Stimulated activated CD8-positive, alpha-beta memory T cell treated with anti-CD3 and anti-CD28 coated beads, Interleukin-2, amount 100 ng/mL, for 1 hour (primary cell): ENCODE results near the gene RFWD3.
A peak's percentile ranks its signal among the peaks of the same experiment; 100 is the strongest.
"Not testable (repeated sequence)": the region's sequence is repeated elsewhere in the genome, so short reads cannot be mapped to it uniquely, and the experiment has no call there.

Experiments used
- DNase-seq, 2 donors: peaks; one replicate each; pipeline ENCODE4 v3.0.0-alpha.2; 2020; ENCODE audit warnings: low read depth in 2 of 2

The RFWD3 gene, protein sequence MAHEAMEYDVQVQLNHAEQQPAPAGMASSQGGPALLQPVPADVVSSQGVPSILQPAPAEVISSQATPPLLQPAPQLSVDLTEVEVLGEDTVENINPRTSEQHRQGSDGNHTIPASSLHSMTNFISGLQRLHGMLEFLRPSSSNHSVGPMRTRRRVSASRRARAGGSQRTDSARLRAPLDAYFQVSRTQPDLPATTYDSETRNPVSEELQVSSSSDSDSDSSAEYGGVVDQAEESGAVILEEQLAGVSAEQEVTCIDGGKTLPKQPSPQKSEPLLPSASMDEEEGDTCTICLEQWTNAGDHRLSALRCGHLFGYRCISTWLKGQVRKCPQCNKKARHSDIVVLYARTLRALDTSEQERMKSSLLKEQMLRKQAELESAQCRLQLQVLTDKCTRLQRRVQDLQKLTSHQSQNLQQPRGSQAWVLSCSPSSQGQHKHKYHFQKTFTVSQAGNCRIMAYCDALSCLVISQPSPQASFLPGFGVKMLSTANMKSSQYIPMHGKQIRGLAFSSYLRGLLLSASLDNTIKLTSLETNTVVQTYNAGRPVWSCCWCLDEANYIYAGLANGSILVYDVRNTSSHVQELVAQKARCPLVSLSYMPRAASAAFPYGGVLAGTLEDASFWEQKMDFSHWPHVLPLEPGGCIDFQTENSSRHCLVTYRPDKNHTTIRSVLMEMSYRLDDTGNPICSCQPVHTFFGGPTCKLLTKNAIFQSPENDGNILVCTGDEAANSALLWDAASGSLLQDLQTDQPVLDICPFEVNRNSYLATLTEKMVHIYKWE

GRCh38 chr16:74666425-74667254 is at the start of gene RFWD3:
Gene RFWD3, minus strand, starts transcription at chr16:74666877. Its CDS starts 5,428 bp downstream, at chr16:74661449.
- peak; percentile 88 to 92 for DNase-seq

GRCh38 chr16:74716355-74716754 is 49.7 kb upstream of the RFWD3 start:
- no peak for DNase-seq

DNA sequence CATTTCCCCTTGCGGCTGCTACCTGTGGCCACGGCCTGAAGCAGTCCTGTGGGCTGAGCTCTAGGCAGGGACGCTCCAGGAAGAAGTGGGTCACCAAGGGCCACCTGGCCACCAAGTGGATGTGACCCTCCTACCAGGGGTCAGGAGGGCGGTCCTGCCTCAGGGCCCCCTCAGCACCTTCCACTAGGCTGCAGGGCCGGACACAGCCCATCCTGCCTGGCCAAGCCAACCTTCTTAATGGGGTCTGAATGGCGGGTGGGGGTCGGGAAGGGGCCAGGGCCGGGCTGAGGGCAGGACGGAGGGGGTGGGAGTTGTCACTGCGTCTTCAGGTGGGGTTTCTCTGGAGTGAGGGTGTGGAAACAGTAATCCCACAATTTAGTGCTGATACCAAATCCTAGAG is 47.2 kb upstream of the RFWD3 start:
- no peak for DNase-seq

GRCh38 chr16:74713325-74713724 is 46.6 kb upstream of the RFWD3 start:
- no peak for DNase-seq

GRCh38 chr16:74711938-74712337 is 45.3 kb upstream of the RFWD3 start:
- no peak for DNase-seq

DNA sequence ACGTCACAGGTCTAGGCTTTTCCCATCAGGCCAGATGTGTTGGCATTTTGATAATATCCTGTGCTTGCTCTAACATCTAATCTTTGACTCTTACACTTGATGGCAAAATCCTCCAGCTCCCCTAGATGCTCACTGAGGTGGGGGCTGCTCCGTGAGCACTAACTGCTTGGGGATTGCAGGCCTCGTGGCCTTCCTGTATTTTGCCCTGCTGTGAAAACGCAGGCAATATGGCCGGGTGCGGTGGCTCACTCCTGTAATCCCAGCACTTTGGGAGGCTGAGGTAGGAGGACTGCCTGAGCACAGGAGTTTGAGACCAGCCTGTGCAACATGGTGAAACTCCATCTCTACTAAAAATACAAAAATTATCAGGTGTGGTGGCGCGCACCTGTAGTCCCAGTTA is 43.7 kb upstream of the RFWD3 start:
- no peak for DNase-seq

DNA sequence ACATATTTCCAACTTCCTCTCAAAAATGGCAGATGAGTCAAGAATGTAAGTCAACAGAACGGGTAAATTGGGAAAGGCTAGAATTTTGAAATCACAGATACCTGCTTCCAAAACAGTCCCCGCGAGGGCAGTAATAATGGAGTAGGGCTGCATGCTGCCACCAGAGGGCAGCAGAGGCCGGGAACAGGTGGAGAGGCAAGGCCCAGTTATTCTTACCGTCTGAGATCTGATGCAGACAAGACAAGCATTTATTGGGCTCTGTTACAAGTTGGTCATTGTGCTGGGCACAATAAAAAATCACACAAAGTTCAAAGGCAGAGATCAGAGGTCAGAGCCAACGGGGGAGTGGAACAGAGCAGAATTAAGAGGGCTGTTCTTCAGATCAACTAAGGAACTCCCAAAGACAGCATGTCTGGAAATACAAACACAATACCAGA is 42.8 kb upstream of the RFWD3 start:
- peak; percentile 58 to 67 for DNase-seq

- peak; percentile 17 to 37 for DNase-seq
These were observed 34.0 kb upstream of the RFWD3 start, which contains the start of gene MLKL for GRCh38 chr16:74700438-74701225. Gene MLKL, minus strand, starts transcription at chr16:74700862. Its CDS starts 5,105 bp downstream, at chr16:74695757.

GRCh38 chr16:74700116-74700437 is 33.4 kb upstream of the RFWD3 start:
- DNase-seq, result peak in 1 of 2 donors; percentile 4

GRCh38 chr16:74699666-74700065 is 33.0 kb upstream of the RFWD3 start:
- DNase-seq, result no peak

GRCh38 chr16:74698222-74698621 is 31.5 kb upstream of the RFWD3 start:
- no peak for DNase-seq

GRCh38 chr16:74695450-74696422 is 29.1 kb upstream of the RFWD3 start:
- DNase-seq, result peak; percentile 15 to 23

DNA sequence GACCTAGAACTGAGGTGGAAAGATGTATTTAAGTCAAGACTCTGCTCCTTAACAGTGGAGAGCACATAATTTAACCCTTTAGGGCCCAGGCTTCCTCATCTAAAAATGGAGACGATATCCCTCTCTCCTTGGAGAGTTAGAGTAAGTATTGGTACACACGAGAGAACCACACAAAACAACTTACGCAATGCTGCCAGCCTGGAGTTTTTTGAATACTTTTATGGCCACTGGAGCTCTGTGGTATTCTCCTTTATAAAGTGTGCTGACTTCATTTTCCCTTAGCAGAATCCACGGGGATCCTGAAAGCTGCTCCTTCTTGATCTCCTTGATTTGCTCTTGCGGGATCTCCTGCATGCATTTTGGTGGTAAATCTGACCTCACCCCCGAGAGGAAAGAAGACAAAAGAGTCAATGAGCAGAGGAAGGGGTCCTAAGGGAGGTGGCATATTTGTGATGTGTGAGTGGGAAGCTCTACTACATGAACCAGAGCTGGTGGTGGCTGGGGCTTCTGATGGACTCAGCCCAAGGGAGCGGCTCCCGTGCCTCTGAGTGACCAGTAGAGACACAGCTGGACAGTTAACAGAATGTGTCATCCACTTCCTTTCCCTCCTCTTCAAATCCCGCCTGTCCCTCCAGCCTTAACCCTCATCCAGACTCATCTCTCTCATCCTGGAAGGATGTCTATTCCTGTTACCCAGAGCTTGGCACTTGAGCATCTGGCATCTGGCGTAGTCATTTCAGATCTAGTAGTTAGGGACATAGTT is 24.6 kb upstream of the RFWD3 start:
- DNase-seq, result no peak

DNA sequence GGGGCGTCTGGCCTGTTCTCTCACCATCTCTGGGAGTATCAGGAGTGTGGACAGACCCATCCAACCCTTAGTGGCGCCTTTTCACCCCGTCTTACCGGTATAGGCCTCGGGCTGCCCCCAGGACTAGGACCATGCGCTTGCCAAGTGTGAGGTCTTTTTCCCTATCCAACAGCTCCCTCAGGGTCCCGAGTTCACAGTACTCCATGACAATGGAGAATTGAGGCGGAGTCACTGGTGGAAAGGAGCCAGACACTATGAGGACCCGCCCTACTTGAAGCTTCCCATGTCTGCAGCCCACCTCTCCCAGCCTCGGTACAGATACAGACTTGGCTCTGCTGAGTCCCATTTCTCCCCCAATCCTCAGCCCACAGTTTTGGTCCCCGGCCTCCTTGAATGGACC is 15.9 kb upstream of the RFWD3 start:
- no peak for DNase-seq

GRCh38 chr16:74680681-74681080 is 14.0 kb upstream of the RFWD3 start:
- no peak for DNase-seq

DNA sequence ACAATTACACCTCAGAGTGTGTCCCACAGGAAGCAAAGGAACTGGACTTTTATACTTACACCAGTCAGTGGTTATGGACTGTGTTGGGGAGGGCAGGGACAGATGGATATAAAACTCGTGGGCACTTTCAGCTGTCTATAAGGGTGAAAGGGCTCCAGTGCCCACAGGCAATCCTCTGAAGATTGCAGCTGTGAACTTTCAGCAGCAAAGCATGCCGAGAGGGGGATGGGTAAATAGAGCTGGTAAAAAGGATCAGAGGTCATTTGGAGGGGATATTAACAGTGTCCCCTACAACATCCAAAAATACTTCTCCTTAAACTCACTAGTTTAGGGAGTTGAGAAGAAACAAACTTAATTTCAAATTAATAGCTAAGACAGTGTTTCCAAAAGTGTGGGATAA is 13.3 kb upstream of the RFWD3 start:
- DNase-seq, result no peak

GRCh38 chr16:74677868-74678267 is 11.2 kb upstream of the RFWD3 start:
- DNase-seq, result no peak

DNA sequence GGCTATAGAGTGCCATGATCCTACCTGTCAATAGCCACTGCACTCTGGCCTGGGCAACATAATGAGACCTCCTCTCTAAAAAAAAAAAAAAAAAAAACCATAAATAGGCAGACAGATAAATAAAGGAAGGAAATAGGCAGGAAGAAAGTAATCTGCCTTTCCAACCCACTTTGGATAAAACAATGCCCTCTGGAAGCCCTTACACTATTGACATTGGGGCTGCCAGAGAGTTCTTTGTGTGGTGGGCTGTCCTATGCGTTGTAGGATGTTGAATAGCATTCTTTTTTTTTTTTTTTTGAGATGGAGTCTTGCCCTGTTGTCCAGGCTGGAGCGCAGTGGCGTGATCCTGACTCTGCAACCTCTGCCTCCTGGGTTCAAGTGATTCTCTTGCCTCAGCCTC is 7.2 kb upstream of the RFWD3 start:
- no peak for DNase-seq

GRCh38 chr16:74668877-74669276 is 2.2 kb upstream of the RFWD3 start:
- DNase-seq, result not testable (repeated sequence)
